HepG2 (cell line): ENCODE measurements around the gene GLIS2. TPM values are rescaled to one million over a fixed set of nuclear protein-coding genes. Genes with fewer than 3 reads are reported as not detected.

Experiments used
- AFF4 ChIP-seq: sonication (generic); formaldehyde crosslinking; IDR thresholded peaks from 2 replicates; pipeline ENCODE4 v1.4.0; 2020; ENCODE audit warnings: missing genetic modification reagents
- CENPT ChIP-seq: sonication (generic); formaldehyde crosslinking; IDR thresholded peaks from 2 replicates; pipeline ENCODE4 v1.8.0; 2022; ENCODE audit warnings: low read depth, mild to moderate bottlenecking, moderate library complexity, missing genetic modification reagents
- DMTF1 ChIP-seq: sonication (generic); formaldehyde crosslinking; IDR thresholded peaks from 2 replicates; pipeline ENCODE4 v1.4.0; 2020; ENCODE audit warnings: mild to moderate bottlenecking, missing genetic modification reagents
- GMEB1 ChIP-seq: sonication (generic); formaldehyde crosslinking; IDR thresholded peaks from 2 replicates; pipeline ENCODE4 v1.5.1; 2020; ENCODE audit warnings: missing genetic modification reagents, mild to moderate bottlenecking, borderline replicate concordance
- GZF1 ChIP-seq: sonication (generic); formaldehyde crosslinking; IDR thresholded peaks from 2 replicates; pipeline ENCODE4 v1.5.1; 2020; ENCODE audit warnings: mild to moderate bottlenecking, missing genetic modification reagents
- IRX3 ChIP-seq: sonication (generic); formaldehyde crosslinking; IDR thresholded peaks from 2 replicates; pipeline ENCODE4 v1.8.1; 2023; ENCODE audit warnings: mild to moderate bottlenecking, low read depth, missing genetic modification reagents, borderline replicate concordance
- ZBTB38 ChIP-seq: sonication (generic); formaldehyde crosslinking; IDR thresholded peaks from 2 replicates; pipeline ENCODE4 v1.5.1; 2020; ENCODE audit warnings: mild to moderate bottlenecking, missing genetic modification reagents
- ZKSCAN5 ChIP-seq: sonication (generic); formaldehyde crosslinking; IDR thresholded peaks from 2 replicates; pipeline ENCODE4 v1.5.1; 2020; ENCODE audit warnings: mild to moderate bottlenecking, missing genetic modification reagents
- ZMYM4 ChIP-seq: sonication (generic); formaldehyde crosslinking; IDR thresholded peaks from 2 replicates; pipeline ENCODE4 v1.8.1; 2023; ENCODE audit warnings: mild to moderate bottlenecking, missing genetic modification reagents
- ZNF24 ChIP-seq: fragments of 450-650 bp; IDR thresholded peaks from 2 replicates; pipeline ENCODE4 v1.6.1; 2017; ENCODE audit warnings: antibody characterized with exemption, mild to moderate bottlenecking
- ZNF3 ChIP-seq: IDR thresholded peaks from 2 replicates; pipeline ENCODE4 v1.7.0; 2017; ENCODE audit warnings: inconsistent platforms
- ZNF333 ChIP-seq: sonication (generic); formaldehyde crosslinking; IDR thresholded peaks from 2 replicates; pipeline ENCODE4 v1.4.0; 2020; ENCODE audit warnings: mild to moderate bottlenecking, missing genetic modification reagents, borderline replicate concordance
- ZNF7 ChIP-seq: IDR thresholded peaks from 2 replicates; pipeline ENCODE4 v1.6.1; 2016; ENCODE audit warnings: missing biosample characterization, missing genetic modification reagents
- ZNF704 ChIP-seq: sonication (generic); formaldehyde crosslinking; IDR thresholded peaks from 2 replicates; pipeline ENCODE4 v1.8.1; 2023; ENCODE audit warnings: mild to moderate bottlenecking, inconsistent platforms, moderate library complexity, missing genetic modification reagents, borderline replicate concordance
- polyA plus RNA-seq, 8 experiments: library from polyadenylated mRNA; depleted of rRNA in 3 of 8; stranded (reverse) in 7 of 8; unstranded in 1 of 8; fragments of >200 nt; fragmentation: Illumina TruSeq in 4 of 8; extraction: Trizol in 4 of 8; gene quantifications; 2 replicates each; pipeline versions ENCODE4 v1.2.1 to v1.2.3, GENCODE V29; 2011 to 2016; ENCODE audit warnings: low read depth in 4 of 8, missing spikeins in 1 of 8, mixed read lengths in 1 of 8; ENCODE audit not compliant: insufficient read depth in 1 of 8
- total RNA-seq, 5 experiments: library from RNA; depleted of rRNA; stranded (reverse); fragments of >200 nt; fragmentation: Illumina TruSeq; extraction: Trizol; gene quantifications; 2 replicates each; pipeline ENCODE4 v1.2.3, GENCODE V29; 2016; ENCODE audit warnings: low read depth in 1 of 5
- TF ChIP-seq, protein P1 (sequence below): sonication (generic); formaldehyde crosslinking; IDR thresholded peaks from 2 replicates; pipeline ENCODE4 v1.4.0; 2020; ENCODE audit warnings: missing genetic modification reagents, borderline replicate concordance

The GLIS2 gene
- total and polyA plus RNA-seq, 2 of the 13 experiments (the other 11 are each of a cell fraction or from before 2014, with no cell fraction given) = 0.28 to 0.29 TPM

- TF ChIP-seq CENPT (CRISPR knock-in tag) = no peak
- TF ChIP-seq ZNF24 = no peak
- TF ChIP-seq, protein P1, sequence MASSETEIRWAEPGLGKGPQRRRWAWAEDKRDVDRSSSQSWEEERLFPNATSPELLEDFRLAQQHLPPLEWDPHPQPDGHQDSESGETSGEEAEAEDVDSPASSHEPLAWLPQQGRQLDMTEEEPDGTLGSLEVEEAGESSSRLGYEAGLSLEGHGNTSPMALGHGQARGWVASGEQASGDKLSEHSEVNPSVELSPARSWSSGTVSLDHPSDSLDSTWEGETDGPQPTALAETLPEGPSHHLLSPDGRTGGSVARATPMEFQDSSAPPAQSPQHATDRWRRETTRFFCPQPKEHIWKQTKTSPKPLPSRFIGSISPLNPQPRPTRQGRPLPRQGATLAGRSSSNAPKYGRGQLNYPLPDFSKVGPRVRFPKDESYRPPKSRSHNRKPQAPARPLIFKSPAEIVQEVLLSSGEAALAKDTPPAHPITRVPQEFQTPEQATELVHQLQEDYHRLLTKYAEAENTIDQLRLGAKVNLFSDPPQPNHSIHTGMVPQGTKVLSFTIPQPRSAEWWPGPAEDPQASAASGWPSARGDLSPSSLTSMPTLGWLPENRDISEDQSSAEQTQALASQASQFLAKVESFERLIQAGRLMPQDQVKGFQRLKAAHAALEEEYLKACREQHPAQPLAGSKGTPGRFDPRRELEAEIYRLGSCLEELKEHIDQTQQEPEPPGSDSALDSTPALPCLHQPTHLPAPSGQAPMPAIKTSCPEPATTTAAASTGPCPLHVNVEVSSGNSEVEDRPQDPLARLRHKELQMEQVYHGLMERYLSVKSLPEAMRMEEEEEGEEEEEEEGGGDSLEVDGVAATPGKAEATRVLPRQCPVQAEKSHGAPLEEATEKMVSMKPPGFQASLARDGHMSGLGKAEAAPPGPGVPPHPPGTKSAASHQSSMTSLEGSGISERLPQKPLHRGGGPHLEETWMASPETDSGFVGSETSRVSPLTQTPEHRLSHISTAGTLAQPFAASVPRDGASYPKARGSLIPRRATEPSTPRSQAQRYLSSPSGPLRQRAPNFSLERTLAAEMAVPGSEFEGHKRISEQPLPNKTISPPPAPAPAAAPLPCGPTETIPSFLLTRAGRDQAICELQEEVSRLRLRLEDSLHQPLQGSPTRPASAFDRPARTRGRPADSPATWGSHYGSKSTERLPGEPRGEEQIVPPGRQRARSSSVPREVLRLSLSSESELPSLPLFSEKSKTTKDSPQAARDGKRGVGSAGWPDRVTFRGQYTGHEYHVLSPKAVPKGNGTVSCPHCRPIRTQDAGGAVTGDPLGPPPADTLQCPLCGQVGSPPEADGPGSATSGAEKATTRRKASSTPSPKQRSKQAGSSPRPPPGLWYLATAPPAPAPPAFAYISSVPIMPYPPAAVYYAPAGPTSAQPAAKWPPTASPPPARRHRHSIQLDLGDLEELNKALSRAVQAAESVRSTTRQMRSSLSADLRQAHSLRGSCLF (CRISPR knock-in tag) = no peak
- no peak for TF ChIP-seq ZKSCAN5 (CRISPR knock-in tag)
- no peak for TF ChIP-seq ZNF3 (CRISPR knock-in tag)
- no peak for TF ChIP-seq IRX3 (CRISPR knock-in tag)
- TF ChIP-seq ZNF704 (CRISPR knock-in tag) = no peak
- no peak for TF ChIP-seq DMTF1
- TF ChIP-seq ZNF333 = no peak
- TF ChIP-seq AFF4 (CRISPR knock-in tag) = no peak
- TF ChIP-seq ZBTB38 (CRISPR knock-in tag) = peak; percentile 71; the same call in 1 of the 2 replicates
- TF ChIP-seq ZNF7 (CRISPR knock-in tag) = no peak
- no peak for TF ChIP-seq GMEB1 (CRISPR knock-in tag)
- TF ChIP-seq GZF1 (CRISPR knock-in tag) = no peak
- TF ChIP-seq ZMYM4 = no peak
These were observed 43.1 kb downstream of the GLIS2 start (continued) for GRCh38 chr16:4358831-4359561.
